Stimulated activated CD4-positive, alpha-beta T cell treated with anti-CD3 and anti-CD28 coated beads, Interleukin-1b, Interleukin-23, amount 100 ng/mL, for 24 hours (primary cell): ENCODE data around the gene LSM4.

Experiments
- DNase-seq, 4 experiments: peaks; one replicate each; pipeline ENCODE4 v3.0.0-alpha.2; 2020; ENCODE audit warnings: low read depth in 4 of 4, low spot score in 1 of 4

The LSM4 gene

DNA sequence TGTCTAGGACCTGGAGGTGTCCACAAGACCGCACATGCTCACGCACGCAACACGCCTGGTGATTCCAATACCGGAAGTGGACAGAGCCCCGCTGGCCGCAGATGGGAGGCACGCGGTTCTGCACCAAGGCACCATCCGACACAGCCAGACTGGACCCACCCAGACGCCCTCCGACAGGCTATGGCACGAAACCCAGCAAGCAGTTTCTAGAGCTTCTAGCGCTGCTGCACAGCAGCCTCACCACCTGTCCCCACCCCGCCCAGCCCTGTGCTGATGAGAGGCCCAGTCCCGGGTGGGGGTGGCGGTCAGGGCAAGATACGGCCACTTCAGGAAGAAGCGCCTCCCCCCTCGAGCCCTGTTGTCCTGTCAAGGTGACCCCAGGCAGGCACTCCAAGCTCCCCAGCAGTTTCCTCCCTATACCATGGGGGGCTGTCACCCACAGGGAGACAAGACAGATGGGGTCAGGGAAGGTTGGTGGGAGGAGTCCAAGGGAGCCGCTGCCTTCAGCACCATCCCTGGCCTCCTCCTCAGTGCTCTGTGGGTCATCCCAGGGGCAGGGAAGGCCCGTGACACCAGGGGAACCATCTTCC is 11.3 kb downstream of the LSM4 start:
- DNase-seq, result no peak

DNA sequence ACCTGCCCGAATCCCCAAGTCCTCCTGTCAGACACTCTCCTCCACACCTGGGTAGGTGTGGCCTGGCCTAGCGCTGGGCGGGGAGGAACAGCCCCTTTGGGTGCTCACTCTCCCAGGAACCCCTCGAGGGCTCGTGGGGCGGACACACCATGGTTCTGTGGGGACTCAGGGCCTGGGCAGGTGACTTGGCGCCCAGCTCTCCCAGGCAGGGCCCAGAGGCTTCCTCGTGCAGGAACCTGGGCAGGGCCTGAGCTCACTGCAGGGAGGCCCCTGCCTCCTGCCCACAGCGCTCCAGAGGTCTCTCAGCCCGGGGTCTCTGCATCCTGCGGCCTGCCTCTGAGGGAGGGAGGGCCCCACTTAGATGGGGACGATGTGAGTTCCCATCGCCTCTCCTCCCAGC is 11.9 kb downstream of the LSM4 start:
- no peak for DNase-seq

DNA sequence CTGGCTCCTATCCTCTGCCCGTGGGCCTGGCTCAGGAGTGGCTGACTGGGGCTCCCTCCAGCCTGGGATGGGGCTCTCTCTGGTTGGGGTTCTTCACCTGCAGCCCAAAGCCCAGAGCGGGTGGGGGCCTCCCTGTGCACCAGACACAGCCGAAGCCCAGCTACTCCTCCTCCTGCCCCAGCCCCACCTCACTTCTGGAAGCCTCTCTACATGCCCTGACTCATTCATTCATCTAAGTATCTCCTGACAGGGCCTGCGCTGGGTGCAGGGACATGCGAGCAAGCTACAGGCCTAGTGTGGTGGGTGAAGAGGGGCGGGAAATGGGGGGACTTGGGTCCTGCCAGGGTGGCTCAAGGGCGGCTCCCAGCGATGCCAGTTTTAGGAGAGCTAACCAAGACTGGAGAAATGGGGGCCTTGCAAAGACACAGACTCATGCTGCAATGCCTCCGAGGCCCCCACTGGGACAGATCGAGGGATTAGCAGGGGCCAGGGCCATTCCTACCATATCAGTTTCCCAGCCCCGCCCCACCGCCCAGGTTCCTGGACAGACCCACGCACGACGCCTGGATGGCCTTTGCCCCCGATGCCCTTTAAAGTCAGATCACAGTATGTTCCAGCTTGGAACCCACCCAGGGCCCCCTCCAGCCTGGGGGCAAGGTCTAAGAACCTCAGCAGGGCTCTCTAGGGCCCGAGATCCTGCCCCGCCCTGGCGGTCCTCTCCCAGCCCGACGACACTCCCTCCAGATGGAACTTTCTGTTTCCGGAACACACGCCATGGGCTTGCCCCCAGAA is 12.6 kb downstream of the LSM4 start:
- no peak for DNase-seq

DNA sequence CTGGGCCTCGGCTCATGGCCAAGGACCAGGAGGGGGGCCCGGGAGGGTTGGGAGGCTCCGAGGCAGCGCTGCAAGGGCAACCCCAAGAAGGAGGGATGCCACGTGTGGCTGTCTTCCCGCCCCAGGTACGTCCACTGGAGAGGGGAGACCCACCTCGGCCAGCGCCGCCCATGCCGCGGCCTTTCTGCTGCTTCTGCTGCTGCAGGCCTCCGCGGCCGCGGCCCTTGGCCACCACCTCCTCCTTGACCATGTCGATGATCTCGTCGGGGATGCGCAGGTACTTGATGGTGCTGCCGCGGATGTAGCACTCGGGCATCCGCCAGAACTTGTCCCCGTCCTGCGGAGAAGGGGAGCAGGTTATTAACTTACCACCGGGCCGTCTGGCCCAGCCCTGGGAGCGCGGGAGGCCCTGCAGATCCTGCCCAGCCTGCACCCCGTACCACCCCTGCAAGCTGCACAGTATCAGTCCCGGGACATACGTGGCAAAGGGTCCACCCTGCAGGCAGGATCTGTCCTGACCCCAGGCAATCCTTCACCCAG is 13.3 kb downstream of the LSM4 start:
- DNase-seq, result no peak

DNA sequence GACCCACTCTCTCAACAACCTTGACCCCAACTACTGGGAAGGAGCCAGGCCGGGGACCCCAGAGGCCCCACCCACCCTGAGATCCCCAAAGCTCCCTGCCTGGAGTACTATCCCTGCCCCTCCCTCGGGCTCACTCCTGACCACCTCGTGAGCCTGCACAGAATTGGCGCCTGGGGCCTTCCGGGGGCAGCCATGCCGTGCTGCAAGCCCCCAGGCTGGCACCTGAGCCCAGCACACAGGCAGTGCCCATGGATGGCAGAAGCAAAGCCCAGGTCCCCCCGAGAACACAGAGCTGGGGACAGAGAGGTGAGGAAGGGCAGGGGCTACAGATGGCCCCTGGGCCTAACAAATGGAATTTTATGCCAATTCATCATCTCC is 13.9 kb downstream of the LSM4 start:
- no peak for DNase-seq

DNA sequence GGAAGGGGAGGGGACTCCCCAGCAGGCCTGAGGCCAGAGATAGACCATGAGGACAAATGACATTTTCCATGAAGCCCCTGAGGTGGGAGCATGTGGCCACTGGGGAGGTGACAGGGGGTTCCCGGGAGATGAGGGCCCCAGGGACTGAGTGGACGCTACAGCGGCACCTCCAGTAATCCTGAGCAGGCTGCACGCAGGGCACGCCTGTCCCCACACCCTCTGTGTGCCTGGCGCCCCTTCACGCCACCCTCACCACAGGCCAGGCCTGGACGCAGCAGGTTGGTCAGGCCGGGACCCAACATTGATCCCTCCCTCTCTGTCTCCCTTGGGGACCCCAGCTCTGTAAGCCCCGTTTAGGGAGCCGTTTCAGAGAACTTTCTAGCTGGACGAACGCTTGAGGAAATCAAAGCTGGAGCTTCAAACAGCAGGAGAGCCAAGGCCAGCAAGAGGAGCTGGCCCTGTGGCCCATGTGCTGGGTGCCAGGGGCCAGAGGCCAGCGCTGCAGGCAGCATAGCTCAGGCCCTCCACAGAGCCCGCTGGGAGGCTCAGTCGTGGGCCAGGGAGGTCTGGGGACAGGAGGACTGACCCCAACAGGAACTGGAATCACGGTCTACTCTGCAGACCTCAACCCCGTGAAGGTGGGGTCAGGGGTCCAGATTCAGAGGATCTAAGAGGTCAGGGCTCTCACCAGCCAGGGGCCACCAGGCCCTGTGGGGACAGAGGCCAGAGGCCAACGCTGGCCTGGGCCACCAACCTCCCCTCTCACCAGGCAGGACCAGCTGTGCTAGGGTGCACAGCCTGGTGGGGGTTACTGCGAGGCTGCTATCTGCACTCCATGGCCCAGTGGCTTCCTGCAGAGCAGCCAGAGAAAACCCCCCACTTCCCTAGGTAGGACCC is 14.6 kb downstream of the LSM4 start:
- DNase-seq, result no peak

DNA sequence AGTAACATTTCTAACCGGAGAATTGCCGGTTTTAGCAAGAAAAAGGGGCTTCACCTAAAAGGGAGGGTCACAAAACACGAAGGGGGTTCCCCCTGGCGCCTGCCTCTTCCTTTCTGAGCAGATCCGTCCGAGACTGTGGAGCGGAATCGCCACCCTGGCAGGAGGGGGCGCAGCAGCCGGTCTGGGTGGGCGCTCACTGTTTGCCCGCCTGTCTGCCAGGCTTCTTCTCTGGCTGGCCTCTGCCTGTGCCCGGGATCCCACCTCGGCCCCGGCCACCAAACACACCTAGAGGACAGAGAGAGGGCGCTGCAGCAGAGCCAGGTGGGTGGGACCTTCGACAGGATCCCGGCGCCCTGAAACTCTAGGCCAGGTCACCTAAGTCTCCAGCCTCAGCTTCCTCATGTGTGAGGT is 15.6 kb downstream of the LSM4 start:
- no peak for DNase-seq

DNA sequence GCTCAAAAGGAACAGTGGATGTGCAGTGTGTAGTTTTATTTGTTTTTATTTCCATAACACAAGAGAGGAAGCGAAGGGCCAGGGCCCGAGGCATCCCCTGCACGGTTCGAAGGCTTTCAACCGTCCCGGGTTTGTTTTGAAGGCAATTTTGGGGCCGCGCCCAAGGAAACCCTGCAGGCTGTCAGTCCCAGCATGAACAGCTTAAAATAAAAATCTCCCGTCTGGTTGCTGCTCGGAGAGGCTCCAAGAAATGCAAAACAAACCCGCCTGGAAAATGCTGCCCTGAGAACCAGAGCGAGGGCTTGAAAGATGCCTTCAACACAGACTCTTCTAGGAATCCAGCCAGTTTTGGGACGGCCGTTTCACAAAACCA is 16.0 kb downstream of the LSM4 start:
- DNase-seq, result no peak

DNA sequence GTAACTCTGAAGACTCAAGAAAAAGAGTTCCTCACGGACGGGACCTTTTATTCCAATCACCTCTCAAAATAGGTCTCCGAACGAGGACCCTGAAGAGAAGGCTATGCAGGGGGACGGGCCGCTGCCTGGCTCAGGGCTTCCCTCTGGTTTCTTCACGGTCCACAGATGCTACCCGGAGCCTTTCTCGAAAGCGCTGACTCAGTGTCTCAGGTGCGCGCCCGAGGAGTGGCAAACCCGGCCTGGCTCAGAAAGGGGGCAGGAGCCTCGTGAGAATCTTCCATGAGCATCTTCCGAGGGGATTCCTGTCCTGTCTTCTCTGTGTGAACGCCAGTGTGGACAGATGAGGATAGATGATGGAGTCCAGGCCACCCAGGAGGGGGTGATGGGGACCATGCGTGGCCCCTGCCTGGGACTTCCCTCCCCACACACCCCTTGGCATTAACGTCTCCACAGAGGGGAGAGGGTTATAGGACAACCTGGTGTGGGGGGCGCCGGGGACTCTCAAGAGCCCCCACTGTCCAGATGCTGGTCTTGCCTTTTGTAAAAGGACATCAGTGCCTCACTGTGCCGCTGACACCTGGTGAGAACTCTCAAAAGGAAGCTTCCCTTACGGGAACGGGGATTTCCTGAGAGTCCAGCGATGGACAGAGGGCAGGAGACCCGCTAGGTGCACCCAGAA is 16.5 kb downstream of the LSM4 start:
- no peak for DNase-seq

DNA sequence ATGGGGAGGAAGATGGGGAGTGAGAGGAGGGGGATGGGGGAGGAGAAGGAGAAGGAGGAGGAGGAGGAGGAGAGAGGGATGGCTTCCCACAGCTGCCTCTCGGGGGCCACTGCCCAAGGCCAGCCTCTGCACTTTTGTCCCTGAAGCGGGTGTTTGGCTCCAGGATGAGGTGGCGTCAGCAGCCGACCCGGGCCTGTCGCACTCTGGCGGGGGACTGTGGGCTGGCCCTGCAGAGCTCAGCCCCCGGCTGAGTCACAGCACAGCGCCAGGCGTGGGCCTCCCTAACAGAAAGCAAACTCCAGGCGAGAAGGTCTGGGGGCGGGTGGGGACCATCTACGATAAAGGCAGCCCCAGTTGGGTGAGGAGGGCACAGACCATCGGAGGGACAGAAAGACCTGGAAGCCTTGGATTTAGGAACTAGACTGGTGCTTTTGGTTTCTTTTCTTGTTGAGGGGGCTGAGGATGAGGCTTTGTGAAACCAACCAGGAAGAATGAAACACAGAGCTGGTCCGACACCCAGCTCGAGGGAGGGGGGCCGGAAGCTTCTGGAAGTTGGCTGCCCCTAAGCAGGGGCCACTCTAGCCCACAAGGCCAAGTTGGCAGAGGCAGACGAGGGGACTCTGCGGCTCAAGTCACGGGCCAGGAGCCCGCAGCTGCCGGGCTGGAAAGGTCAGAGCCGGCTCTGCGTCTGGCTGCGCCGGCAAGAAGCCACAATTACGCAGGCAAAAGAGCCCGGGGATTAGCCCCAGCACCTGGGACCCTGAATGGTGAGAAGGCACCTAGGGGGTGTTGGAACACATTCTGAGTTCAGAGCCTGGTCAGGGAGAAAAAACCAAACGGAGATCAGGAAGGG is 18.2 kb downstream of the LSM4 start:
- peak in 1 of 4 experiments; percentile 84 for DNase-seq

DNA sequence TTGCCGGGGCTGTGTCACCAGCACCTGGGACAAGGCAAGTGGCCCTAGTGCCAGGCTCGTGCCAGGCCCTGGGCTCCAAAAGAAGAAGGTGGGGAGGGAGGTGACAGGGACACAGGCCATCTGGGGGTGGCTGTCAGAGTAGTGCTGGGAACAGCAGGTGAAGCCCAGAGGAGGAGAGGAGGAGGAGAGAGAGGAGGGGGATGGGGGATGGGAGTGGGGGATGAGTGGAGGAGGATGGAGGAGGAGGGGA is 18.7 kb downstream of the LSM4 start:
- no peak for DNase-seq

DNA sequence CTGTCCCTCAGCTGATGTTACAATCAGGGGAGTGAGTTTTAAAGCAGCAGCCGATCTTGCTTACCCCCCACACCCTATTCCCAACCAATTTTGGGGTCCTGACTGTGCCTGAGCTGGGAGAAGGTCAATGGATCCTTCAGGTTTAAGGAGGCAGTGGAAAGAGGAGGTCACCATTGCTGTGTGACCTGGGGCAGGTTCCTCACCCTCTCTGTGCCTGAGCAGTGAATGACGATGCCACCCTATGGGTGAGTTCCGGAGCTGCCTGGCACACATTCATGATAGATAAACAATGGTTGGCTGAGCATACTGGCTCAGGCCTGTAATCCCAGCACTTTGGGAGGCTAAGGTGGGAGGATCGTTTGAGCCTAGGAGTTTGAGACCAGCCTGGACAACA is 21.2 kb downstream of the LSM4 start:
- no peak for DNase-seq

DNA sequence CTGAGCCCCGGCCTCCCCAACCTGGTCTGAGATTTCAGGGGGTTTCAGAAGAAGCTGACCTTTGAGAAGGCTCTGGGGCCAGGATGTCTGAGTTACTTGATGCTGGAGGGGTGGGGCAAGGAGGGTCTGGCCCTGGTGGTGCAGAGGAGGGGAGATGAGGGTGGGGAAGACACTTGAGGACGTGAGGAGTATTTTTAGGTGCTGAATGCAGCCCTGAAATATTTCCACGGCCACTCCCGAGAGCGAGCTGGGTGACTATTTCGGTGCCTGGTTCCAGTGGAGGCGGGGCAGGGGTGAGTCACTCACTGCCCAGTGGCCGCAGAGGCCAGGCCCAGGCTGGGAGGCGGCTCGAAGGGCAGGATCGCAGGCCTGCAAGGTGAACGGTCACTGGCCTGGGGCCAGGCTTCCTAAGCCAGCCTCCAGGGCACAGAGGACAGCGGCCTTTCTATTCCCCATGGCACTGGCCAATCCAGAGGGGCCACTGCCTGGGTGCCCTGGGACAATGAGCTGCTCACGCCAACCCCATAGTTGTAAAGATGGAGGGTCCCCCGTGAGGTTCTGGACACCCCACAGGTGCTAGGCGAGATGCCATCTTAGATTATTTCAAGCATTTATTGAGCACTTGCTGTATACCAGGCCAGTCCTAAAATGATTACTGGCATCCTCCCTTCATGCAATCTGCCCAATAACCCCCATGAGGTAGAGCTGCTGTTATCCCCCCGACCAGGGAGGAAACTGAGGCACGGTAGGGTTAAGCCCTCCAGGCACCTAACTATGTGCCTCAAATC is 21.8 kb downstream of the LSM4 start:
- no peak for DNase-seq

DNA sequence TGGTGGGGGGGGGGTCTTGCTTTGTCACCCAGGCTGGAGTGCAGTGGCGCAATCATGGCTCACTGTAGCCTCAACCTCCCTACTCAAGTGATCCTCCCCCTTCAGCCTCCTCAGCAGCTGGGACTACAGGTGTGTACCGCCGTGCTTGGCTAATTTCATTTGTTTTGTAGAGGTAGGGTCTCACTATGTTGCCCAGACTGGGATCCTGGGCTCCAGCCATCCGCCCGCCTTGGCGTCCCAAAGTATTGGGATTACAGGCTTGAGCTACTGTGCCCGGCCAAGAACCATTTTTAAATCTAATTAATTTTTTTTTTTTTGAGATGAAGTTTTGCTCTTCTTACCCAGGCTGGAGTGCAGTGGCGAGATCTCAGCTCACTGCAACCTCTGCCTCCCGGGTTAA is 23.2 kb downstream of the LSM4 start:
- DNase-seq, result no peak

DNA sequence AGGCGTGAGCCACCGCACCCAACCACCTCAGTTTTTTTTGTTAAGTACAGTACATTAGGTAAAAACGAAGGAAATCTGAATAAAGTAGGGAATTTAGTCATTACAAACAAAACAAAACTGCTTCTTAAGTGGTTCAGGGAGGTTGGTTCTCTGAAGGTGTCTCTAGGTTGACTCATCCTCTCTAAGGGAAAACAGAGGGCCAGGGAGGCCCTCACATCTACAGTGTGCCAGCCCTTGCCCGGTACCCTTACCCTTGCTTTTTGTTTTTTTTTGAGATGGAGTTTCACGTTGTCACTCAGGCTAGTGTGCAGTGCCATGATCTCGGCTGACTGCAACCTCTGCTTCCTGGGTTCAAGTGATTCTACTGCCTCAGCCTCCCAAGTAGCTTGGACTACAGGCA is 24.3 kb downstream of the LSM4 start:
- DNase-seq, result no peak

DNA sequence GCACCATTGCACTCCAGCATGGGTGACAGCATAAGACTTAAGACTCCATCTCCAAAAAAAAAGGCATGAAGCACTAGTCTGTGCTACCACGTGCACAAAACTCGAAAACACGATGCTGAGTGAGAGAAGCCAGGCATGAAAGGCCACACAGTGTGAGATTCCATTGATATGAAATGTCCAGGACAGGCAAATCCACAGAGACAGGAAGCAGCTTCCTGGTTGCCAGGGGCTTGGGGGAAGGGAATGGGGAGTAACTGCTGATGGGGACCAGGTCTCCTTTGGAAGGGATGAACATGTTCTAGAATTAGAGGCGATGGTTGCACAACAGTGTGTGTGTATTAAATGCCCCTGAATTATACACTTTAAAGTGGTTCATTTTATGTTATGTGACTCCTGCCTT is 25.6 kb downstream of the LSM4 start:
- no peak for DNase-seq

DNA sequence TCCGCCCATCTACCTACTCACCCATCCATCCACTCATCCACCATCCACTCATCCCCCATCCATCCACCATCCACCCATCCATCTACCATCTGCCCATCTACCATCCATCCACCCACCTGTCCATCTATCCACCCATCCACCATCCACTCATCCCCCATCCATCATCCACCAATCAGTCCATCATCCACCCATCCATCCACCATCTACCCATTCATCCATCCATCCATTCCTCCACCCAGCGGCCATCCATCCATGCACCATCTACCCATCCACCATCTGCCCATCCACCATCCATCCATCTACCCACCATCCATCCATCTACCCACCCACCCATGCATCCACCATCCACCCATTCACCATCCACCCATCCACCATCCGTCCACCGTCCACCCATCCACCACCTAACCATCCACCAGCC is 27.8 kb downstream of the LSM4 start:
- DNase-seq, result no peak

DNA sequence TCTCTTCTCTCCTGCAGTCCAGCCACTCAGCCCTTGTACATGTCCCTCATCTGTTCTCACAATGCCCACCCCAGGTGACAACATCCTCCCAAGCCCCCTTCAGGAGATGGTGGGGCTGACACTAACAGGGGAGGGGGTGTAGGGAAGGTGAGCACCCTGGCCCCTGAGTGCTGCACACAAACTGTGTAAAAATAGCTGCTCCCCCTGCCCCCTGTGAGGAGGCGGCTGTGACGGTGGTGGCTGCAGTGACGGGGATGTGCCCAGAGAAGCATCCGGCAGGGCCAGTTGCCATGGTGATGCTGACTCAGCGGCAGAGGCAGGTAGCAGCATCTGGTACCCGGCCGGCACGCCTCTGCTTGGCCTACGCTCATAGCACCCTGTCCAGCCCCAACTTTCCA is 28.4 kb downstream of the LSM4 start:
- peak in 3 of 4 experiments; percentile 78 to 92 (median 81) for DNase-seq

DNA sequence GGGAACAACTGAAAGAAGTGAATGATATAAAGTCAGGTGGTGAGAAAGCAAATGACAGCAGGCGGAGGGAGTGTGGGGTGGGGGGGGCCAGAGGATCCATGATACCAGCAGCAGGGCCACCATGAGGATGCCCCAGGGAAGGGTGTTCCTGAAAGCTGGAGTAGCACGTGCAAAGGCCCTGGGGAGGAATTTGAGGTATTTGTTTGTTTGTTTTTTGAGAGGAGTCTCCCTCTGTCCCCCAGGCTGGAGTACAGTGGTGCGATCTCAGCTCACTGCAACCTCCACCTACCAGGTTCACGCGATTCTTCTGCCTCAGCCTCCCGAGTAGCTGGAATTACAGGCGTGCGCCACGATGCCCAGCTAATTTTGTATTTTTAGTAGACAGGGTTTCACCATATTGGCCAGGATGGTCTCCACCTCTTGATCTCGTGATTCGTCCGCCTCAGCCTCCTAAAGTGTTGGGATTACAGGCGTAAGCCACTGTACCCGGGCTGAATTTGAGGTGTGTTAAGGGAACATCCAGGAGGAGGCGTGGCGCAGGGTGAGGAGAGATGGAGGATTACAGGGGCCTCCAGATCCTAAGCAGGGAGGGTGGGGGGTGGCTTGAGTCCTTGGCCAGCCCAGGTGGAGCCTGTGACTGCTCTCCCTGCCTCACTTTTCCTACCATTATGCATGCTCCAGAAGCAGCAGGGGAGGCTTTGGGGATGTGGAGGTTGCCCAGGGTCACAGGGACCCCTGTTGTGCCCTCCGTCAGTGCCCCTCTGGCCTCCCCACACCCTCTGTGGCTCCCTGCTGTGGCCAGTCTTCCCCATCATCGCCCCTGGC is 29.0 kb downstream of the LSM4 start:
- no peak for DNase-seq
